ENCODE measurements around the gene RBMS3.
A peak's percentile ranks its signal among the peaks of the same experiment; 100 is the strongest.
"Not testable (repeated sequence)": the region's sequence is repeated elsewhere in the genome, so short reads cannot be mapped to it uniquely, and the experiment has no call there.

Gene RBMS3

DNA sequence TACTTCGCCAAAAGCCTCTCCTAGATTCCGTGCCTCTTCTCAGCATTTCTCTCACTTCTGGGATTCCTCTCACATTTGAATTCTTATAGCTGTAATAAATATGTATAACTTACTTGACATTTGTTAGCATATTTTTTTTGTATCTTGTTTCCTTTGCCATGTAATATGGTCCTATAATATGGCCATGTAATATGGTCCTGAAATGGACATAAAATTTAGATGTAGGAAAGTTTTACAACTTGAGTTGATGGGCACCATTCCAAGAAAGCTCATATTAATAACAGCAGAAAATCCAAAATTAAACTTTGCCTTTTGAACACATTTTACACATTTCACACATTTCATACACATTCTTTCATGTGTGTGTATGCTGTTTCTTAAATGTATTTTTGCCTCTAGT lies 480.6 kb downstream of the RBMS3 start:
- intact Hi-C loops (cut with DNase I) = no loop called here
- no peak for DNase-seq

- no peak for DNase-seq
- intact Hi-C loops (cut with DNase I) = no loop called here
Measured at GRCh38 chr3:29763115-29763514, 482.2 kb downstream of the RBMS3 start.

DNA sequence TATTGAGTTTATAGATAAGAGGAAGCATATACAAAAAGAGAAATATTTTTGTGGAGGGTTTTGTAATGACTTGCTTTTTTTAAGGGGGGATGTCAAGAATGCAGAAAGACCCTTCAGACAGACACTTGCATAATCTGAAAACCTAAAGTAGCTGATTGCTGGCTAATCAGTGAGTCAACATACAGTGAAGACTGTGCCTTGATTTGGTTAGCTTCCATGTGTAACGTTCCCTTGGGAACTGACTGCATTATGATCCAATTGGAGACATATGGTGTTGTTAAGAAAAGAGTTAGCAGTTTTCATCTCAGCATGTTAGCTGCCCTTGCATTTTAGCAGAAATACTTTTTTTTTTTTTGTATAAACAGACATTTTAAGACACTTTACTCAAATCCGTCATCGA lies 483.2 kb downstream of the RBMS3 start:
- intact Hi-C loops (cut with DNase I) = no loop called here
- DNase-seq = no peak

DNA sequence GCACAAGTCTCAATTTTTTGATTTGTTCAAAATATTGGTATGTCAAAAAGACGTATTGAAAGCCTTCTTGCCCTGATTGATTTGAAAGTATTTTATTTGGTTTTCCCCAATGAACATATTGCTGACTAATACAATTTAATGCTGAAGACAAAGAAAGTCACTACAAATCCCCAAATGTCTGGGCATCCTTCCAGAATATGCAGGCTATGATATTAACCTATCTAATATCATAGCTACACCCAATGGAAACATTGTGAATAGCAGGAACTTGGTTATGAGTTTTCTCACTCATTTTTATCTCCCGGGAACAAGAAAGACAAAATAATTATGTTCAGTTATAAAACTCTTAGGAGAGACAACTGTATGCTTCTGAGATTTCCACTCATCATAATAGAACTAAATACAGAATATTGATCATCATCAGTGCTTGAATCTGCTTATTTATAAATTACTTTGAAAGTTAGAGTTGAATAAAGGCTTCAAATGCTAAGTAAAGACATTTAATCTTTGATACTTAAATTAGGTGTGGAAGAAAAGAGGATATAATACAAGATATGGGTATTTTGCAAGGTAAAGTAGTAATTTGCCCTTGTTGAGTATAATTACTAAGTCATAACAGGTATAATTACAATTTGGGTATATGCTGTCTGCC lies 483.9 kb downstream of the RBMS3 start:
- intact Hi-C loops (cut with DNase I) = no loop called here
- peak in 8 of 42 donors; percentile 13 to 63 (median 29) for DNase-seq

DNA sequence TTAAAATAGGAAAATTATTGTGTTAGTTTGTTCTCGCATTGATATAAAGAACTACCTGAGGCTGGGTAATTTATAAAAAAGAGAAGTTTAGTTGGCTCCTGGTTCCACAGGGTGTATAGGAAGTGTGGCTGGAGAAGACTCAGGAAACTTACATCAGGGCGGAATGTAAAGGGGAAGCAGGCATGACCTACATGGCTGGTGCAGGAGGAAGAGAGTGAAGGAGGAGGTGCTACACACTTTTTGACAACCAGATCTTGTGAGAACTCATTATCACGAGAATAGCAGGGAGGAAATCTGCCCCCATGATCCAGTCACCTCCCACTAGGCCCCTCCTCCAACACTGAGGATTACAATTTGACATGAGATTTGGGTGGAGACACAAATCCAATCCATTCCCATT lies 490.7 kb downstream of the RBMS3 start:
- intact Hi-C loops (cut with DNase I) = no loop called here
- DNase-seq = no peak

- no peak for DNase-seq
- intact Hi-C loops (cut with DNase I) = no loop called here
Measured at GRCh38 chr3:29772436-29772835, 491.6 kb downstream of the RBMS3 start.

- intact Hi-C loops (cut with DNase I) = no loop called here
- no peak for DNase-seq
Measured at GRCh38 chr3:29773481-29773880, 492.6 kb downstream of the RBMS3 start.

DNA sequence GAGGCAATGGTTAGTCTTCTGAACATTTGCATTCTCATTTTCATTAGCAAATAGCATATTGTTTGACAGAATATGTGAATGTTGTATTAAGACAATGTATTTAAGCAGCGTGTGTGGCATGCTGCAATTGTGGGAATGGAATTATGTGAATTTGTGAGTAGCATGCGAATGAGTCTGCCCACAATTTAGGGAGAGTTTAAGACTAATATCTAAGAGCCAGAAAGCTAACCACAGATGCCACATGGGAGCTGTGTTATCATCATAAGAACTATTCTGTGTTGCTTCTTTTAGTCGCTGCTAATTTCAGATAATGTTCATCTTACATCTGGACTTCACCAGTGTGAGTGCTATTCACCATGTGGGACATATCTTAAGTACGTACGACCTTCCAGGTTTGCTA lies 494.5 kb downstream of the RBMS3 start:
- intact Hi-C loops (cut with DNase I) = no loop called here

DNA sequence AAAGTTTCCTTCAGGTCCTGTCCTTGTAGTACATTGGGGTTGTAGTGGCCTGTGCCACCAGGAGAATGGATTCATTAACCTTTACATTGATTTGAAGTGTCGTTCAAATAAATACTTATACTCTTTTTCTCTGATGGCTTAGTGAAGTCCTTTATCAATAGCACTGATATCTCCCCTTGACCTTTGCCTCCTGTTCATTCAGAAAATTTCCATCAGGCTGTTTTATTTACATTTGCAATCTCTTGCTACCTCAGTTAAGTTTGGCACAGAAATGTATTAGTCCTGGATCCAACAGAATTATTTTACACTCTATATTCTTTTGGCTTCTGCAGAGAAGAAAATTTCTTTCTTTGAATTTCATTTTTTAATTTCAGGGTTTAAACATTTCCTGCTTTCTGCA lies 497.0 kb downstream of the RBMS3 start:
- intact Hi-C loops (cut with DNase I) = no loop called here
- DNase-seq = no peak

More for the DNA sequence above, 494.5 kb downstream of the RBMS3 start:
- DNase-seq = no peak

- DNase-seq = no peak
- intact Hi-C loops (cut with DNase I) = no loop called here
Measured at GRCh38 chr3:29789686-29790085, 508.8 kb downstream of the RBMS3 start.

DNA sequence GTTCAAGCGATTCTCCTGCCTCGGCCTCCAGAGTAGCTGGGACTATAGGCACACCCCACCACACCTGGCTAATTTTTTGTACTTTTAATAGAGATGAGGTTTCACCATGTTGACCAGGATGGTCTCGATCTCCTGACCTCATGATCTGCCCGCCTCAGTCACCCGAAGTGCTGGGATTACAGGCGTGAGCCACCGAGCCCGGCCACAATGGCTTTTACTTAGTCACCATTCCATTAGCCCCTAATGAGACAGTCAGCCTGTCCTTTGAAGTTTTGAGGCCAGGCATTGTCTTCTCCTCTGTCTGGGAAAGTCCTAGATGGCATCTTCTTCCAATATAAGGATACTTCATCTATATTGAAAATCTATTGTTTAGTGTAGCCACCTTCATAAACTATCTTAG lies 515.9 kb downstream of the RBMS3 start:
- no peak for DNase-seq
- intact Hi-C loops (cut with DNase I) = no loop called here

DNA sequence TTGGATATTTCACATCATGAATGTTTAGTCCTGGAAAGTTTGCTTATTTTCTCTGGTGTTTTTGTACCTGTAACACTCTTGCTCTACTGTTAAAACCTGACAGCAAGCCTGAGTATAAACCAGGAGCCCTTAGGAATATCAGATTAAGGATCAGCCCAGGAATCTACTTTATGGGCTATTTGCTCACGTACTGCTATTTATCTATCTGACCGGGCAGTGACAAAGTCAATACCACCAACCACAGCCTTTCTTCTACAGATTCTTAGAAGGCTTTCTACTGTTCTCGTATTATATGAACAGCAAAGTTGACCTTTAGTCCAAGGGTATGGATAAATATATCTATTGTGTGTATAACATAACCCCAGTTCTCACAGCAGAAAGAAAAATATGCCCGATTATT lies 521.2 kb downstream of the RBMS3 start:
- DNase-seq = no peak
- intact Hi-C loops (cut with DNase I) = no loop called here

DNA sequence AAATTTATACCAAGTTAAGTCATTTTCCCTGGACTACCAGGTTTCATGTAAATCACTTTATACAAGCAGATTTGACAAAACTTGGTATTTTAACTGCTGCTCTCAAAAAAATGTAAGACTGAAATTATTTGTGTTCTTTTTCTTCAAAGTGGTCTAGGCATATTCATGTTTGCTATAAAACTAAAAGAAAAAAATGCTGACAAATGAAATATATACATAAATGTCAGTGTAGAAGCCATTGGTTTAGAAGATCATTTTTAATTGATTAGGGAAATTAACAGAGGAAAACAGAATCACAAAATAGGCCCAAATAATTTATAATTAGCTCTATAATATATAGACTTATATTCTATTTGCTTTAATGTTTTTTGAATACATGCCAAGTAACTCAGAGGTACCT lies 523.2 kb downstream of the RBMS3 start:
- DNase-seq = no peak
- intact Hi-C loops (cut with DNase I) = no loop called here

DNA sequence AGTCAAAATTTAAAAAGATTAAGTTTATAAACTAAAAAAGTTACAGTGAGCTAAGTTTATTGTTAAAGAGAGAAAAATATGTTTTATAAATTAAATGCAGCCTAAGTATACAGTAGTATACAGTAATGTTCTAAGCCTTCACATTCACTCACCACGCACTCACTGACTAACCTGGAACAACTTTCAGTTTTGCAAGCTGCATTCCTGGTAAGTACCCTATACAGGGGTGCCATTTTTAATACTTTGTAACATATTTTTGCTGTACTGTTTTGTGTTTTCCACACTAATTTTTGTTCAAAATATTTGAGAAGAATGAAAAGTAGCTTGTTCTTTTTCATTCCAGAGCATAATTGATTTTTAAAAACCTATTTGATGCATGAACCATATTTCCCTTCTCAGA lies 524.9 kb downstream of the RBMS3 start:
- DNase-seq = no peak
- intact Hi-C loops (cut with DNase I) = no loop called here

GRCh38 chr3:29808324-29808723 lies 527.5 kb downstream of the RBMS3 start:
- intact Hi-C loops (cut with DNase I); DNase-seq: not testable (repeated sequence)

DNA sequence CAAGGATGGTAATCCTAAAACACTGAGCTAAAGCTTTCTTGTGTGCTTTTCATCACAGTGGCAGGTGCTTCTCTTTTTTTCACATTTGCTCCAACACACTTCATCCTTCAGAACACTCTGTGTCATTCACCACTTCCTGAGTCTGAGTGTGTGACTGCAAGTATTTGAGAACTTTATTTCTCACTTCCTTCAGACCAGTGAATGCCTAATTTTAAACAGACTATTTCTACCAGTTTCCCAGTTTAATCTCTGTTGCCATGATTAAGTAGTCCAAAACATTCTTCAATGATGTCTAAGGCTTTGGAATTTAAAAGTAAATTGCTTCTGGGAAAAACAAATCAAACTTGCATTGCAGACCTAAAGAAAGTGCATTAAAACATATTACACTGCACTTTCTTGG lies 541.2 kb downstream of the RBMS3 start:
- intact Hi-C loops (cut with DNase I) = no loop called here
- no peak for DNase-seq

GRCh38 chr3:29823233-29823632 lies 542.4 kb downstream of the RBMS3 start:
- DNase-seq = no peak

GRCh38 chr3:29826712-29827111 lies 545.8 kb downstream of the RBMS3 start:
- intact Hi-C loops (cut with DNase I) = no loop called here

More at GRCh38 chr3:29823233-29823632, 542.4 kb downstream of the RBMS3 start:
- intact Hi-C loops (cut with DNase I) = no loop called here

DNA sequence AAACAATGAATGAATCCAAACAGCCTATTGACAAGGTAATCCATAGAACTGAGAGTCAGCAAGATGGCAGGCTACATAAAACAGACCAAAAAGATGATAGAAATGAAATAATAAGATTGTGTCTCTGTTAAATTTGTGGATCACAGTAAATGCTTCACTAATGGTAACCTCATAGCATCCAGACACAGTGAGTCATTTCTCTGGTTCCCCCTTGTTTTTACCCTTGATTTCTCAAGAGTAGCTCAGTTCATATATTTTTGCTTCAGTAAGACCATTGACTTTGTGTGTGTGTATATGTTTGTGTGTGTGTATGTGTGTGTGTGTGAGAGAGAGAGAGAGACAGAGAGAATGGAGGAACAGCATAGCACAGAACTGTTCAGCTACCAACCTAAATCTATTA lies 546.9 kb downstream of the RBMS3 start:
- DNase-seq = no peak
- intact Hi-C loops (cut with DNase I) = no loop called here

More at GRCh38 chr3:29826712-29827111, 545.8 kb downstream of the RBMS3 start:
- no peak for DNase-seq

- DNase-seq = no peak
- intact Hi-C loops (cut with DNase I) = no loop called here
Measured at GRCh38 chr3:29829340-29829739, 548.5 kb downstream of the RBMS3 start.

GRCh38 chr3:29850641-29851040 lies 569.8 kb downstream of the RBMS3 start:
- no peak for DNase-seq
- intact Hi-C loops (cut with DNase I) = no loop called here

DNA sequence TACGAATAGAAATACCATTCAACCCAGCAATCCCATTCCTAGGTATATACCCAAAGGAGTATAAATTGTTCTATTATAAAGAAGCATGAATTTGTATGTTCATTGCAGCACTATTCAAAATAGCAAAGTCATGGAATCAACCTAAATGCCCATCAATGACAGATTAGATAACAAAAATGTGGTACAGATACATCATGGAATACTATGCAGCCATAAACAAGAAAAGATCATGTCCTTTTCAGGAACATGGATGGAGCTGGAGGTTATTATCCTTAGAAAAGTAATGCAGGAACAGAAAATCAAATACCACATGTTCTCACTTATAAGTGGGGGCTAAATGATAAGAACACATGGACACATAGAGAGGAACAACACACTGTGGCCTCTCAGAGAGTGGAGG lies 571.9 kb downstream of the RBMS3 start:
- intact Hi-C loops (cut with DNase I) = no loop called here
- no peak for DNase-seq
